Measurements from ENCODE around the gene SH2D6. TPM values are rescaled to one million over a fixed set of nuclear protein-coding genes. Genes with fewer than 3 reads are reported as not detected.

SH2D6 gene
- total RNA-seq, 2 experiments from 2014 or later: 0.10 to 0.77 TPM

- H3K9me3 Mint-ChIP-seq: no peaks in the 10 kb centered on the region
- H3K36me3 Mint-ChIP-seq (ENCODE audit: low read depth): no peaks in the 10 kb centered on the region
- ChIA-PET CTCF (interaction anchor here (0.6 to 2.4 kb wide), 6 partner anchors 8 to 83 kb away, joined by 3 to 10 read pairs (median 4); partner anchors contain the start of gene MAT2A), POLR2A (no interaction called here)
- no peaks in the 10 kb centered on the region for H3K27me3 Mint-ChIP-seq
- H3K4me3 Mint-ChIP-seq: no peak overlapping the region
- no peaks in the 10 kb centered on the region for H3K4me1 Mint-ChIP-seq
- no peak overlapping the region for H3K27ac Mint-ChIP-seq
- no peak for DNase-seq
These were observed 37.1 kb downstream of the SH2D6 start for GRCh38 chr2:85455552-85456090.

- CTCF ChIA-PET: interaction anchor here (1.1 to 2.4 kb wide), 3 partner anchors 11 to 63 kb away, joined by 3 to 10 read pairs (median 5); no protein-coding TSS in a partner anchor
- no peak for DNase-seq
- H3K27me3 Mint-ChIP-seq: no peaks in the 10 kb centered on the region
- no peaks in the 10 kb centered on the region for H3K9me3 Mint-ChIP-seq
- H3K4me3 Mint-ChIP-seq: no peak overlapping the region
- H3K36me3 Mint-ChIP-seq (ENCODE audit: low read depth): no peaks in the 10 kb centered on the region
- no peak overlapping the region for H3K27ac Mint-ChIP-seq
- POLR2A ChIA-PET: no interaction called here
- H3K4me1 Mint-ChIP-seq: no peaks in the 10 kb centered on the region
These were observed 38.5 kb downstream of the SH2D6 start for GRCh38 chr2:85457043-85457442.

GRCh38 chr2:85457877-85458316 lies 39.4 kb downstream of the SH2D6 start:
- POLR2A ChIA-PET: no interaction called here
- no peaks in the 10 kb centered on the region for H3K9me3 Mint-ChIP-seq
- no peaks in the 10 kb centered on the region for H3K36me3 Mint-ChIP-seq (ENCODE audit: low read depth)
- H3K27ac Mint-ChIP-seq: no peak overlapping the region
- DNase-seq: no peak
- H3K4me3 Mint-ChIP-seq: no peak overlapping the region
- H3K27me3 Mint-ChIP-seq: no peaks in the 10 kb centered on the region
- H3K4me1 Mint-ChIP-seq: no peaks in the 10 kb centered on the region
- CTCF ChIA-PET: interaction anchor here (1.3 to 2.4 kb wide), 2 partner anchors 12 to 14 kb away, joined by 3 to 10 read pairs; no protein-coding TSS in a partner anchor

GRCh38 chr2:85458601-85459563 lies 40.4 kb downstream of the SH2D6 start:
- H3K27me3 Mint-ChIP-seq: no peaks in the 10 kb centered on the region
- no peaks in the 10 kb centered on the region for H3K9me3 Mint-ChIP-seq
- CTCF ChIA-PET: interaction anchor here (0.6 to 1.3 kb wide), 2 partner anchors 15 to 34 kb away, joined by 3 read pairs; no protein-coding TSS in a partner anchor
- no peaks in the 10 kb centered on the region for H3K36me3 Mint-ChIP-seq (ENCODE audit: low read depth)
- POLR2A ChIA-PET: no interaction called here
- DNase-seq: no peak
- H3K27ac Mint-ChIP-seq: no peak overlapping the region
- no peak overlapping the region for H3K4me3 Mint-ChIP-seq
- no peaks in the 10 kb centered on the region for H3K4me1 Mint-ChIP-seq

GRCh38 chr2:85459771-85460170 lies 41.3 kb downstream of the SH2D6 start:
- H3K27me3 Mint-ChIP-seq: no peaks in the 10 kb centered on the region

GRCh38 chr2:85462322-85462721 lies 43.8 kb downstream of the SH2D6 start:
- H3K27ac Mint-ChIP-seq: no peak overlapping the region
- H3K36me3 Mint-ChIP-seq (ENCODE audit: low read depth): no peaks in the 10 kb centered on the region
- POLR2A ChIA-PET: no interaction called here
- H3K4me3 Mint-ChIP-seq: no peak overlapping the region
- H3K27me3 Mint-ChIP-seq: no peaks in the 10 kb centered on the region
- CTCF ChIA-PET: no interaction called here
- H3K4me1 Mint-ChIP-seq: no peaks in the 10 kb centered on the region
- no peak for DNase-seq
- H3K9me3 Mint-ChIP-seq: no peaks in the 10 kb centered on the region

More at GRCh38 chr2:85459771-85460170, 41.3 kb downstream of the SH2D6 start:
- CTCF ChIA-PET: interaction anchor here (0.6 kb wide), 1 partner anchor 35 kb away, joined by 3 read pairs; no protein-coding TSS in a partner anchor
- Mint-ChIP-seq H3K9me3 (no peaks in the 10 kb centered on the region), H3K27ac (no peak overlapping the region), H3K36me3 (ENCODE audit: low read depth) (no peaks in the 10 kb centered on the region), H3K4me3 (no peak overlapping the region), H3K4me1 (no peaks in the 10 kb centered on the region)
- POLR2A ChIA-PET: no interaction called here
- DNase-seq: no peak

GRCh38 chr2:85468096-85468703 lies 49.7 kb downstream of the SH2D6 start:
- ChIA-PET POLR2A (interaction anchor here (0.5 kb wide), 1 partner anchor 141 kb away, joined by 3 read pairs; no protein-coding TSS in a partner anchor), CTCF (interaction anchor here (0.9 to 1.0 kb wide), 2 partner anchors 28 to 71 kb away, joined by 3 read pairs; partner anchors contain the start of gene MAT2A)
- DNase-seq: no peak
- H3K27ac Mint-ChIP-seq: no peak overlapping the region
- no peaks in the 10 kb centered on the region for H3K9me3 Mint-ChIP-seq
- no peak overlapping the region for H3K4me3 Mint-ChIP-seq
- H3K4me1 Mint-ChIP-seq: peaks cover 2% of the 10 kb centered on the region
- no peaks in the 10 kb centered on the region for H3K27me3 Mint-ChIP-seq
- H3K36me3 Mint-ChIP-seq (ENCODE audit: low read depth): no peaks in the 10 kb centered on the region

- DNase-seq: no peak
- ChIA-PET CTCF (interaction anchor here (0.9 to 1.0 kb wide), 2 partner anchors 29 to 70 kb away, joined by 3 read pairs; partner anchors contain the start of gene MAT2A), POLR2A (interaction anchor here (0.5 kb wide), 1 partner anchor 141 kb away, joined by 3 read pairs; no protein-coding TSS in a partner anchor)
- Mint-ChIP-seq H3K9me3 (no peaks in the 10 kb centered on the region), H3K36me3 (ENCODE audit: low read depth) (no peaks in the 10 kb centered on the region), H3K27me3 (no peaks in the 10 kb centered on the region), H3K4me1 (peaks cover 2% of the 10 kb centered on the region), H3K27ac (no peak overlapping the region), H3K4me3 (no peak overlapping the region)
These were observed 50.3 kb downstream of the SH2D6 start for GRCh38 chr2:85468704-85469349.

- no peak overlapping the region for H3K4me3 Mint-ChIP-seq
- no peaks in the 10 kb centered on the region for H3K27me3 Mint-ChIP-seq
- H3K36me3 Mint-ChIP-seq (ENCODE audit: low read depth): no peaks in the 10 kb centered on the region
- H3K4me1 Mint-ChIP-seq: peaks cover 2% of the 10 kb centered on the region
- no peaks in the 10 kb centered on the region for H3K9me3 Mint-ChIP-seq
- no peak overlapping the region for H3K27ac Mint-ChIP-seq
- CTCF ChIA-PET: interaction anchor here (0.6 to 1.7 kb wide), 4 partner anchors 20 to 609 kb away, joined by 3 to 4 read pairs (median 3); no protein-coding TSS in a partner anchor
- DNase-seq: no peak
- POLR2A ChIA-PET: interaction anchor here (0.6 kb wide), 1 partner anchor 33 kb away, joined by 3 read pairs; no protein-coding TSS in a partner anchor
These were observed 52.6 kb downstream of the SH2D6 start for GRCh38 chr2:85470850-85471800.

GRCh38 chr2:85472261-85472660 lies 53.7 kb downstream of the SH2D6 start:
- no peaks in the 10 kb centered on the region for H3K27me3 Mint-ChIP-seq
- H3K36me3 Mint-ChIP-seq (ENCODE audit: low read depth): no peaks in the 10 kb centered on the region
- H3K27ac Mint-ChIP-seq: no peak overlapping the region
- POLR2A ChIA-PET: interaction anchor here (0.5 to 0.6 kb wide), 2 partner anchors 68 to 672 kb away, joined by 3 to 4 read pairs; no protein-coding TSS in a partner anchor
- no peaks in the 10 kb centered on the region for H3K9me3 Mint-ChIP-seq
- peaks cover 2% of the 10 kb centered on the region for H3K4me1 Mint-ChIP-seq
- DNase-seq: no peak
- no peak overlapping the region for H3K4me3 Mint-ChIP-seq
- CTCF ChIA-PET: interaction anchor here (0.6 to 1.7 kb wide), 3 partner anchors 11 to 608 kb away, joined by 3 to 4 read pairs (median 3); no protein-coding TSS in a partner anchor

- Mint-ChIP-seq H3K27me3 (no peaks in the 10 kb centered on the region), H3K27ac (no peak overlapping the region), H3K4me3 (no peak overlapping the region), H3K4me1 (no peaks in the 10 kb centered on the region), H3K36me3 (ENCODE audit: low read depth) (no peaks in the 10 kb centered on the region), H3K9me3 (no peaks in the 10 kb centered on the region)
- ChIA-PET POLR2A (no interaction called here), CTCF (interaction anchor here (0.9 to 1.2 kb wide), 2 partner anchors 15 to 37 kb away, joined by 3 read pairs; no protein-coding TSS in a partner anchor)
- no peak for DNase-seq
These were observed 57.4 kb downstream of the SH2D6 start for GRCh38 chr2:85475799-85476490.
